Uterus (tissue), 2 donors: ENCODE measurements around the gene RAB19.

ENCODE experiments used
- CTCF ChIP-seq, 4 experiments: fragments of 200-600 bp in 2 of 4; fragments of 450-650 bp in 2 of 4; sonication (generic) in 2 of 4; IDR thresholded peaks; one replicate each; pipeline ENCODE4 v1.5.1; 2016 to 2019; ENCODE audit warnings: antibody characterized with exemption in 4 of 4, mild to moderate bottlenecking in 2 of 4, moderate library complexity in 1 of 4
- POLR2A ChIP-seq, 2 donors: fragments of 450-650 bp; IDR thresholded peaks; one replicate each; pipeline ENCODE4 v1.6.1; 2016; ENCODE audit warnings: antibody characterized with exemption in 2 of 2, mild to moderate bottlenecking in 1 of 2, moderate library complexity in 1 of 2

GRCh38 chr7:140397784-140398750 lies 5.8 kb upstream of the RAB19 start, which contains the start of gene SLC37A3:
- peak in 3 of 4 experiments; percentile 21 to 60 (median 47) for TF ChIP-seq CTCF (IDR thresholded peaks at IDR 0.05)
- TF ChIP-seq POLR2A (IDR thresholded peaks at IDR 0.05) = peak; percentile 64 to 91
